Gastrocnemius medialis (tissue), 4 donors: ENCODE results near the gene TRIP10. TPM values are rescaled to one million over a fixed set of nuclear protein-coding genes. Genes with fewer than 3 reads are reported as not detected.

Experiments used
- ATAC-seq, 2 donors: fragments of 150-250 bp; one replicate each; pipeline ENCODE4 v1.9.1; 2016
- DNase-seq, 2 donors: peaks; one replicate each; pipeline ENCODE4 v3.0.0-alpha.2; 2019
- H3K27ac ChIP-seq, 4 donors: fragments of 200-600 bp; sonication (generic); 1 replicate in 1 of 4; 2 replicates in 3 of 4; pipeline ENCODE4 v1.5.1; 2016 to 2018; ENCODE audit warnings: mild to moderate bottlenecking in 2 of 4, moderate library complexity in 1 of 4
- H3K27me3 ChIP-seq, 3 donors: fragments of 200-600 bp; sonication (generic) in 2 of 3; 1 replicate in 1 of 3; 2 replicates in 2 of 3; pipeline versions ENCODE4 v1.5.1 to v1.6.0; 2016 to 2019; ENCODE audit warnings: mild to moderate bottlenecking in 1 of 3, moderate library complexity in 1 of 3
- H3K36me3 ChIP-seq, 2 donors: fragments of 200-600 bp; sonication (generic) in 1 of 2; one replicate each; pipeline ENCODE4 v1.5.1; 2017 to 2018
- H3K4me1 ChIP-seq, 2 donors: fragments of 200-600 bp; sonication (generic) in 1 of 2; one replicate each; pipeline ENCODE4 v1.5.1; 2016 to 2017; ENCODE audit warnings: mild to moderate bottlenecking in 2 of 2
- H3K4me3 ChIP-seq, 4 donors: fragments of 200-600 bp; sonication (generic) in 3 of 4; 1 replicate in 1 of 4; 2 replicates in 3 of 4; pipeline ENCODE4 v1.5.1; 2016 to 2019; ENCODE audit warnings: mild to moderate bottlenecking in 2 of 4
- H3K9me3 ChIP-seq, 3 donors: fragments of 200-600 bp; sonication (generic) in 2 of 3; 1 replicate in 1 of 3; 2 replicates in 2 of 3; pipeline ENCODE4 v1.5.1; 2016 to 2019
- CTCF ChIP-seq, 5 experiments: fragments of 450-650 bp in 3 of 5; fragments of 200-600 bp in 2 of 5; sonication (generic) in 2 of 5; IDR thresholded peaks in 4 of 5; conservative IDR thresholded peaks in 1 of 5; 1 replicate in 4 of 5; 2 replicates in 1 of 5; pipeline ENCODE4 v1.5.1; 2016 to 2019; ENCODE audit warnings: antibody characterized with exemption in 5 of 5, mild to moderate bottlenecking in 3 of 5, moderate library complexity in 3 of 5
- POLR2A ChIP-seq, 2 donors: fragments of 450-650 bp; IDR thresholded peaks; one replicate each; pipeline ENCODE4 v1.6.1; 2017; ENCODE audit warnings: antibody characterized with exemption in 2 of 2, mild to moderate bottlenecking in 2 of 2, moderate library complexity in 2 of 2
- in situ Hi-C, 4 donors: fragments of 200-750 bp; cut with MboI; loops; one replicate each; pipeline versions ENCODE4 v1.15.0 to v1.8.0; 2017; ENCODE audit warnings: low sequenced_read_pairs in 4 of 4
- intact Hi-C: fragments of 100-400 bp; cut with DNase I; formaldehyde crosslinking; loops from one replicate; pipeline ENCODE4 v1.15.1; 2023; ENCODE audit warnings: low total_unique reads
- total RNA-seq, 4 donors: library from RNA; depleted of rRNA; stranded (reverse); fragments of >200 nt; gene quantifications; one replicate each; pipeline versions ENCODE4 v1.1.0 to v1.2.3, GENCODE V29; 2016

Gene TRIP10
- total RNA-seq, 4 donors from 2014 or later: 130 to 237 (median 178) TPM

- Histone ChIP-seq H3K4me1 (no peaks in the 10 kb centered on the region), H3K4me3 (no peak overlapping the region), H3K27ac (no peak overlapping the region), H3K27me3 (no peaks in the 10 kb centered on the region), H3K36me3 (no peaks in the 10 kb centered on the region), H3K9me3 (no peaks in the 10 kb centered on the region)
- TF ChIP-seq CTCF (IDR thresholded peaks at IDR 0.05 in 4 of 5, conservative IDR thresholded peaks at IDR 0.05 in 1 of 5) (no peak), POLR2A (IDR thresholded peaks at IDR 0.05) (no peak)
- no peak for ATAC-seq
- DNase-seq: no peak
- in situ Hi-C loops (loop anchor here in 2 of 4 donors (25.0 kb wide), 2 partner anchors 213 to 338 kb away; partner anchors contain the start of genes GTF2F1 (in 1 of the 2), PSPN (in 1 of the 2) and TUBB4A (in 1 of the 2)), intact Hi-C loops (no loop called here)
Observed at GRCh38 chr19:6725513-6726231, 13.8 kb upstream of the TRIP10 start.

GRCh38 chr19:6728346-6728745 lies 11.1 kb upstream of the TRIP10 start:
- Histone ChIP-seq H3K4me3 (no peak overlapping the region), H3K9me3 (no peaks in the 10 kb centered on the region), H3K36me3 (peaks cover 0 to 22% of the 10 kb centered on the region in 2 donors), H3K27me3 (no peaks in the 10 kb centered on the region), H3K27ac (no peak overlapping the region), H3K4me1 (no peaks in the 10 kb centered on the region)
- DNase-seq: no peak
- ATAC-seq: no peak
- intact Hi-C loops: no loop called here
- TF ChIP-seq CTCF (IDR thresholded peaks at IDR 0.05 in 4 of 5, conservative IDR thresholded peaks at IDR 0.05 in 1 of 5): no peak
- no peak for TF ChIP-seq POLR2A (IDR thresholded peaks at IDR 0.05)
- in situ Hi-C loops: loop anchor here in 2 of 4 donors (25.0 kb wide), 2 partner anchors 216 to 341 kb away; partner anchors contain the start of genes GTF2F1 (in 1 of the 2), PSPN (in 1 of the 2) and TUBB4A (in 1 of the 2)

GRCh38 chr19:6729573-6730152 lies 9.8 kb upstream of the TRIP10 start:
- in situ Hi-C loops (loop anchor here in 2 of 4 donors (10.0 to 25.0 kb wide), 3 partner anchors 135 to 342 kb away; partner anchors contain the start of genes GTF2F1 (in 1 of the 2), PSPN (in 1 of the 2) and TUBB4A (in 1 of the 2)), intact Hi-C loops (loop anchor here (10.0 kb wide), 3 partner anchors 275 to 895 kb away; partner anchors contain the start of genes NDUFA11, PET100, SLC25A23 and VMAC)
- Histone ChIP-seq H3K4me3 (no peak overlapping the region), H3K27ac (no peak overlapping the region), H3K4me1 (no peaks in the 10 kb centered on the region), H3K27me3 (no peaks in the 10 kb centered on the region), H3K36me3 (peaks cover 0 to 24% of the 10 kb centered on the region in 2 donors), H3K9me3 (no peaks in the 10 kb centered on the region)
- no peak for TF ChIP-seq POLR2A (IDR thresholded peaks at IDR 0.05)
- no peak for TF ChIP-seq CTCF (IDR thresholded peaks at IDR 0.05 in 4 of 5, conservative IDR thresholded peaks at IDR 0.05 in 1 of 5)
- DNase-seq: no peak
- no peak for ATAC-seq

GRCh38 chr19:6730153-6730804 lies 9.2 kb upstream of the TRIP10 start:
- Histone ChIP-seq H3K36me3 (peaks cover 0 to 24% of the 10 kb centered on the region in 2 donors), H3K4me1 (no peaks in the 10 kb centered on the region), H3K27ac (no peak overlapping the region), H3K9me3 (no peaks in the 10 kb centered on the region), H3K4me3 (no peak overlapping the region), H3K27me3 (no peaks in the 10 kb centered on the region)
- DNase-seq (no peak), ATAC-seq (no peak)
- in situ Hi-C loops (loop anchor here in 2 of 4 donors (10.0 to 25.0 kb wide), 3 partner anchors 135 to 343 kb away; partner anchors contain the start of genes GTF2F1 (in 1 of the 2), PSPN (in 1 of the 2) and TUBB4A (in 1 of the 2)), intact Hi-C loops (loop anchor here (10.0 kb wide), 3 partner anchors 275 to 895 kb away; partner anchors contain the start of genes NDUFA11, PET100, SLC25A23 and VMAC)
- TF ChIP-seq CTCF (IDR thresholded peaks at IDR 0.05 in 4 of 5, conservative IDR thresholded peaks at IDR 0.05 in 1 of 5) (no peak), POLR2A (IDR thresholded peaks at IDR 0.05) (no peak)
